ENCODE results near the gene GLRA2.

DNA sequence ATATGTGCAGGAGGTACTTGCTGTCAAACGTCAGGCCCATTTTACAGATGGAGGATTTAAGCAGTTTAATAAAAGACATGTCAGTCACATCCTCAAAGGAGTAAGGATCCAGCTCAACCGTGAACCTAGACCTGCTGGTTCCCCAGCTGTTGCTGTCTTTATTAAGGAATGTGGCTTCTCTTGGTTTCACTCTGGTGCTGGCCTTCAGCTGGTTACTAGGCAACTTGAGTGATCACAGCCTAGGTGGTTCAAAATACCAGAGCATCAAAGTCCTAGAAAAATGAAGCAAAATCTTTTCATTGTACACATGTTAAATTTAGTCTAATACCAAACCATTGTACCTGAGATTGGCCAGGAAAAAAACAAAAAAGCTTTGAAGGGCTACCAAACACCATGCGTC, 32.7 kb upstream of the GLRA2 start:
- TF ChIP-seq IKZF2 (IDR thresholded peaks at IDR 0.05), result no peak
- TF ChIP-seq, protein P1, sequence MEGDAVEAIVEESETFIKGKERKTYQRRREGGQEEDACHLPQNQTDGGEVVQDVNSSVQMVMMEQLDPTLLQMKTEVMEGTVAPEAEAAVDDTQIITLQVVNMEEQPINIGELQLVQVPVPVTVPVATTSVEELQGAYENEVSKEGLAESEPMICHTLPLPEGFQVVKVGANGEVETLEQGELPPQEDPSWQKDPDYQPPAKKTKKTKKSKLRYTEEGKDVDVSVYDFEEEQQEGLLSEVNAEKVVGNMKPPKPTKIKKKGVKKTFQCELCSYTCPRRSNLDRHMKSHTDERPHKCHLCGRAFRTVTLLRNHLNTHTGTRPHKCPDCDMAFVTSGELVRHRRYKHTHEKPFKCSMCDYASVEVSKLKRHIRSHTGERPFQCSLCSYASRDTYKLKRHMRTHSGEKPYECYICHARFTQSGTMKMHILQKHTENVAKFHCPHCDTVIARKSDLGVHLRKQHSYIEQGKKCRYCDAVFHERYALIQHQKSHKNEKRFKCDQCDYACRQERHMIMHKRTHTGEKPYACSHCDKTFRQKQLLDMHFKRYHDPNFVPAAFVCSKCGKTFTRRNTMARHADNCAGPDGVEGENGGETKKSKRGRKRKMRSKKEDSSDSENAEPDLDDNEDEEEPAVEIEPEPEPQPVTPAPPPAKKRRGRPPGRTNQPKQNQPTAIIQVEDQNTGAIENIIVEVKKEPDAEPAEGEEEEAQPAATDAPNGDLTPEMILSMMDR (IDR thresholded peaks at IDR 0.05 in 2 of 3, conservative IDR thresholded peaks at IDR 0.05 in 1 of 3; ENCODE audit: control insufficient read depth in 2 of 3, extremely low read depth in 1 of 3, insufficient read depth in 1 of 3, low read depth in 3 of 3, low read length in 3 of 3), result no peak
- no peak for TF ChIP-seq TCF12 (IDR thresholded peaks at IDR 0.05; ENCODE audit: low read depth, low read length)
- TF ChIP-seq FOXK2 (IDR thresholded peaks at IDR 0.05), result no peak
- TF ChIP-seq POLR2A (IDR thresholded peaks at IDR 0.05; ENCODE audit: low read depth, low read length), result no peak
- TF ChIP-seq, protein P2, sequence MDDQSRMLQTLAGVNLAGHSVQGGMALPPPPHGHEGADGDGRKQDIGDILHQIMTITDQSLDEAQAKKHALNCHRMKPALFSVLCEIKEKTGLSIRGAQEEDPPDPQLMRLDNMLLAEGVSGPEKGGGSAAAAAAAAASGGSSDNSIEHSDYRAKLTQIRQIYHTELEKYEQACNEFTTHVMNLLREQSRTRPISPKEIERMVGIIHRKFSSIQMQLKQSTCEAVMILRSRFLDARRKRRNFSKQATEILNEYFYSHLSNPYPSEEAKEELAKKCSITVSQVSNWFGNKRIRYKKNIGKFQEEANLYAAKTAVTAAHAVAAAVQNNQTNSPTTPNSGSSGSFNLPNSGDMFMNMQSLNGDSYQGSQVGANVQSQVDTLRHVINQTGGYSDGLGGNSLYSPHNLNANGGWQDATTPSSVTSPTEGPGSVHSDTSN (IDR thresholded peaks at IDR 0.05; ENCODE audit: insufficient replicate concordance, low read depth, low read length), result no peak
- TF ChIP-seq, protein P3, sequence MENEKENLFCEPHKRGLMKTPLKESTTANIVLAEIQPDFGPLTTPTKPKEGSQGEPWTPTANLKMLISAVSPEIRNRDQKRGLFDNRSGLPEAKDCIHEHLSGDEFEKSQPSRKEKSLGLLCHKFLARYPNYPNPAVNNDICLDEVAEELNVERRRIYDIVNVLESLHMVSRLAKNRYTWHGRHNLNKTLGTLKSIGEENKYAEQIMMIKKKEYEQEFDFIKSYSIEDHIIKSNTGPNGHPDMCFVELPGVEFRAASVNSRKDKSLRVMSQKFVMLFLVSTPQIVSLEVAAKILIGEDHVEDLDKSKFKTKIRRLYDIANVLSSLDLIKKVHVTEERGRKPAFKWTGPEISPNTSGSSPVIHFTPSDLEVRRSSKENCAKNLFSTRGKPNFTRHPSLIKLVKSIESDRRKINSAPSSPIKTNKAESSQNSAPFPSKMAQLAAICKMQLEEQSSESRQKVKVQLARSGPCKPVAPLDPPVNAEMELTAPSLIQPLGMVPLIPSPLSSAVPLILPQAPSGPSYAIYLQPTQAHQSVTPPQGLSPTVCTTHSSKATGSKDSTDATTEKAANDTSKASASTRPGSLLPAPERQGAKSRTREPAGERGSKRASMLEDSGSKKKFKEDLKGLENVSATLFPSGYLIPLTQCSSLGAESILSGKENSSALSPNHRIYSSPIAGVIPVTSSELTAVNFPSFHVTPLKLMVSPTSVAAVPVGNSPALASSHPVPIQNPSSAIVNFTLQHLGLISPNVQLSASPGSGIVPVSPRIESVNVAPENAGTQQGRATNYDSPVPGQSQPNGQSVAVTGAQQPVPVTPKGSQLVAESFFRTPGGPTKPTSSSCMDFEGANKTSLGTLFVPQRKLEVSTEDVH (IDR thresholded peaks at IDR 0.05; ENCODE audit: low read depth, partially characterized antibody), result no peak
- TF ChIP-seq GABPA (IDR thresholded peaks at IDR 0.05; ENCODE audit: low read depth), result no peak
- no peak for TF ChIP-seq BRCA1 (IDR thresholded peaks at IDR 0.05; ENCODE audit: low read depth, low read length)
